NCI-H2029 treated with DMSO at 0.1 percent for 48 hours (cell line): ENCODE data around the gene KIAA0319L.
"Not testable (repeated sequence)": the region's sequence is repeated elsewhere in the genome, so short reads cannot be mapped to it uniquely, and the experiment has no call there.

ENCODE experiments used
- DNase-seq: peaks from one replicate; lab custom pipeline; 2025; lab: John Stamatoyannopoulos, UW

Gene KIAA0319L

DNA sequence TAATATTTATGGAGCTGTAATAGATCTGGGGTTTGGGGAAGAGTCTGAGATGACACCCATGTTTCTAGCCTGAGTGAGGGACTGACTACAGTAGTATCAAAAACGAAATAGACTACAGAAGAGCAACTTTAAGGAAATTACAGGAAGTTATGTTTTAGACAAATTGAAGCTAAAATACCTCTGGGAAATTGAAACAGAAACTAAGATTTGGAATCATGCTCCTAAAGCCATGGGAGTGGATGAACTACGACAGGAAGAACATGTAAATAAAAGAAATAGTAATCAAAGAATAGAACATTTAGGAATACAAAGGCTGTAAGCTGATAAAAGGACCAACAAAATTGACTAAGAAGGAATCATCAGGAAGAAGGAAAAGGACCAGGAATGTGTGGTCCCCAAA is 68.9 kb downstream of the KIAA0319L start:
- DNase-seq = no peak

DNA sequence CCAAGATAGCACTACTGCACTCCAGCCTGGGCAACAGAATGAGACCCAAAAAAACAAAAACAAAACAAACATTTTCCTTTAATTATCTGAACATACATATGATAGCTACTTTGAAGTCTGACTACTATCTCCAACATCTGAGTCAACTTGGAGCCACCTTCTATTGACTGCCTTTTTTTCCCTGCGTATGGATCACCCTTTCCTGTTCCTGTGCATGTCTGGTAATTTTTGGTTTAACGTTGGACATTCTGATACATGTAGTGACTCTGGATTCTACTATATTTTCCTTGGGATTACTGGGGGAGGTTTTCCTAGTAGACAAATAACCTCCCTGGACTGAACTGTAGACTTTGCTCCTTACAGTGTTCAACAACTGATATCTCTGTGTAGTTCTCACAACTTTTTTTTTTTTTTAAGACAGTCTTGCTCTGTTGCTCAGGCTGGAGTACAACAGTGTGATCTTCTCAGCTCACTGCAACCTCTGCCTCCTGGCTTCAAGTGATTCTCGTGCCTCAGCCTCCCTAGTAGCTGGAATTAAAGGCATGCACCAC is 70.3 kb downstream of the KIAA0319L start:
- DNase-seq = no peak

DNA sequence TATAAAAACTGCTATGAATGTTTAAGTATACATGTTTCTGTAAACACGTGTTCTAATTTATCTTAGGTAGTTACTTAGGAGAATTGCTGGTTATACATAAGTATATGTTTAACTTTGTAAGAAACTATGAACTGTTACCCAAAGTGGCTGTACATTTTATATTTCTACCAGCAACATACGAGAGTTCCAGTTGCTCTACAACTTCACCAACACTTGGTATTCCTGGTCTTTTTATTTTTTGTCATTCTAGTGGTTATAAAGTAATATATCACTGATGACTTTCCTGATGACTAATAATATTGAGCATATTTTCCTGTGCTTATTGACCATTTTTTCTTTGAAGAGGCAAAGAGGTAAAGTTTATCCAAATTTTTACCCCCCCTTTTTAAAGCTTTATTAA is 76.0 kb downstream of the KIAA0319L start:
- DNase-seq = no peak

DNA sequence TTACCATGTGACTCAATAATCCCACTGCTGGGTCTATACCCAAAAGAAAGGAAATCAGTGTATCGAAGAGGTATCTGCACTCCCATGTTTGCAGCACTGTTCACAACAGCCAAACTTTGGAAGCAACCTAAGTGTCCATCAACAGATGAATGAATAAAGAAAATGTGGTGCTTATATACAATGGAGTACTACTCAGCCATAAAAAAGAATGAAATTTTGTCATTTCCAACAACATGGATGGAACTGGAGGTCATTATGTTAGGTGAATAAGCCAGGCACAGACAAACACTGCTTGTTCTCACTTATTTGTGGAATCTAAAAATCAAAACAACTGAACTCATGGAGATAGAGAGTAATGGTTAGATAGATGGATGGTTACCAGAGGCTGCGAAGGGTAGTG is 79.3 kb downstream of the KIAA0319L start:
- DNase-seq = no peak

DNA sequence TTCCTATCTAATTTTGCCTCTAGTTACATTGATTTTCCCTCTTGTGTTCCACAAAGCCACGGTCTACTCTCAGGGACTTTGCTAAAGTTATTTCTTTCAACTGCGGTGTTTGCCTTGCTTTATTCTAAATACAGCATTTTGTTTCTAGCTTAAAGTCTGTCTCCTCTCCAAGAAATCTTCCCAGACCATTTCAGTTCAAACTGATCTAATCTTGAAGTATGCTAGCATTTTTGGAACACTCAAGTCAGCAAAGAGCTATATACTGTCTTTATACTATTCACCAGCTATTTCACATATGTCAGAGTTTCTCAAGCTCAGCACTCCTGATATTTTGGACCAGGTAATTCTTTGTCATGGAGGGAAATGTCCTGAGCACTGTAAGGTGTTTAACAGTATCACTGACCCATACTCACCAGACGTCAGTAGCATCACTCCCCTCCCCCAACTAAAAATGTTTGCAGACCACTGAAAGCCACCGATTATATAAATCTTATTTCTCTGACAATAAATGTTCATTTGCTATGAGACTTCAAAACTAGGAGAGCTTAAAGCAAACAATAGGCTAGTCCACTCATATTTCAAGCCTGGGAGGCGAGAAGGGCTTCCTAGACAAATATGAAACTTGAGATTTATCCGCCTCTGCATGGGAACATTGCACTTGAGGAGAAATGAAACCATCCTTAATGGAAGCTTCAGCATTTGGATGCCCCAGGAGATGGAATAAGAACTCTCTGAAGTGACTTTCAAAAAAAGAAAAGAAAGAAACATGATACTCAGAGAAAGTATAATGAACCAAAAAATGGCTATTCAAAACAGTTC is 81.1 kb downstream of the KIAA0319L start:
- DNase-seq = peak; percentile 54

DNA sequence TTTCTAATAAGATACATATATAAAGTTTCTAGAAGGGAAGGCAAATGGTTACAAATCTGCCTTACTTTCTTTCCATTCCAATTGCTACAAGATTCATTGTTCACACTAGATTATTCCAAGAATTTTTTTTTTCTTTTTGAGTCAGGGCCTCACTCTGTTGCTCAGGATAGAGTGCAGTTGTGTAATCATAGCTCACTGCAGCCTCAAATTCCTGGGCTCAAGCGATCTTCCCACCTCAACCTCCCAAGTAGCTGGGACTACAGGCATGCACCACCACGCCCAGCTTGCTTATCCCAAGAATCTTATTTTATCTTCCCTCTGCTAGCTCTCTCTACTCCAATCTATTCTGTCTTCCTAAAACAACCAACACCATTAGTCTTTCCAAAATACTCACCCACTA is 81.8 kb downstream of the KIAA0319L start:
- DNase-seq = no peak

DNA sequence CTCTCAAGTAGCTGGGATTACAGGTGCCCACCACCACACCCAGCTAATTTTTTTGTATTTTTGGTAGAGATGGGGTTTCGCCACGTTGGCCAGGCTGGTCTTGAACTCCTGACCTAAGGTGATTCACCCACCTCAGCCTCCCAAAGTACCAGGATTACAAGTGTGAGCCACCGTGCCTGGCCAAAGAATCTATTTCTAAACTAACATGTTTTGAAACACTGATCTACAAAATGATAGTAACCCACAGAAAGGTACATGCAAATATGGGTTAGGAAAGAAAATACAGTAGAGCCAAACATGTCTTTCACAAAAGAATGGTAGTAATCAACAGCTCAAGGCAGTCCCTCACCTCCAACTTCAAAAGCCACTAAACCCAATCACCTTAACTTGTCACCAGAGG is 84.0 kb downstream of the KIAA0319L start:
- not testable (repeated sequence) for DNase-seq

DNA sequence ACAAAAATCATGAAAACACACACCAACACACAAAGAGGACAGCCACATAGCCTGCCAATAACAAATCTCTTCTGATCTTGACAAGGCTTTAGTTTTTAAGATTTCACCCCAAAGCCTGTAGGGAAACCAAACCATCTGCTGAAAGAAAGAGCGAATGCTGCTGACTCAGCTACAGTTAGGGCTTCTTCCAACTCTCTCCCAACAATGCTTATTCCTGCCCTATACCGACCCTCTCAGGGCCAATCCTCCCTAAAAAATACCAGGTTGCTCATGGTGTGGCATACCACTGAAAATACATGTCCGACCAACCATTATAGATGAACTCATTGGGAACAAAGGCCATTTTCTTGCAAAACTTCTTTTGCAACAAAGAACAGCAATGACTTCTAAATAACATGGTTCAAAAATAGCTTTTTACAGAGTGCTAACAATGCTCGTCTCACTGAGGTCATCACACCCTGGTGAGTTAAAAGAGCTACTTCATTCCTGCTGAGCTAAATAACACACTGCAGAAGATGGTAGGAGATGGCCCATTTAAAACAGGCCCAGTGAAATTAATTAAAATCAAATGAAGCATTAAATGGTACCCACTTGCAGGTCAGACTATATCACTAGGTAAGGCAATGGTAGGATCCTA is 86.1 kb downstream of the KIAA0319L start:
- no peak for DNase-seq

DNA sequence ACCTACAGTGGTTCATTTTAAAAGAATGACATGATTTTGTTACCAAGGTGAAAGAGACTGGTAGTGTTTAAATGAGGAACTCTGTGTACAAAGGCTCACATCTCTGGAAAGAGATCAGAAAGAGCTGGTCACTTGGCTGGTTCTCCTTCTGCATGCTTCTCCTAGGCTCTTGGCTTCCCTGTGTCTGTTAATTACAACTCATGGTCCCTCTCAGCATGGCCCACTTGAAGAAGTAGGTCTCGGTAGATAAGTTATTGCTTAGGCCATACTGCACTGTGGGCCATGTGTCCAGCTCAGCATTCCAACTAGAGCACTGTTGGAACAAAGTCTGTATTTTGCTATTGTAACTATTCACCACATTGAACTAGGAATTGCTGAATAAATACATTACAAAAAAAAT is 91.1 kb downstream of the KIAA0319L start:
- DNase-seq = no peak

DNA sequence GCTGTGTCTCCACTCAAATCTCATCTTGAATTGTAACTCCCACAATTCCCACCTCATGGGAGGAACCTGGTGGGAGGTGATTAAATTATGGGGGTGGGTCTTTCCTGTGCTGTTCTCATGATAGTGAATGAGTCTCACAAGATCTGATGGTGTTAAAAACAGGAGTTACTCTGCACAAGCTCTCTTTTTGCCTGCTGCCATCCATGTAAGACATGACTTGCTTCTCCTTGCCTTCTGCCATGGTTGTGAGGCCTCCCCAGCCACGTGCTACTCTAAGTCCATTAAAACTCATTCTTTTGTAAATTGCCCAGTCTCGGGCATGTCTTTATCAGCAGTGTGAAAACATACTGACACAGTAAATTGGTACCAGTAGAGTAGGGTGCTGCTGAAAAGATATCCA is 93.5 kb downstream of the KIAA0319L start:
- DNase-seq = not testable (repeated sequence)

DNA sequence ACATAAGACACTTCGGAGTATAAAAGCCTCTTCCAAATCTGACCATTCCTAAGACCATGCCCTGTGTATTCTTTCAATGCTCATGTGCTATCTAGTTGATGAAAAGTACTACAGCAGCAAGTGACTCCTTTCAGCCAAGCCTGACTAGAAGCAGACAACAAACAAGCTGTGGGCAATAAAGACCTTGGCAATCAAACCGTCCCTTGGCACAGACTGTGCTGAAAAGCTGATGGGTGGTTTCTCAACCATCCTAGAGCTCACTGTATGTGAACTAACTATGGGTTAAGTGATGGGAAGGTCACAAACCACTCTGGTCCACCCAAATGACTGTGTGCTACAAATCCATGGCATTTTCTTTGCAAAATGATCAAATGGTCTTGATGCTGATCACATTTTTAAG is 94.0 kb downstream of the KIAA0319L start:
- DNase-seq = no peak

DNA sequence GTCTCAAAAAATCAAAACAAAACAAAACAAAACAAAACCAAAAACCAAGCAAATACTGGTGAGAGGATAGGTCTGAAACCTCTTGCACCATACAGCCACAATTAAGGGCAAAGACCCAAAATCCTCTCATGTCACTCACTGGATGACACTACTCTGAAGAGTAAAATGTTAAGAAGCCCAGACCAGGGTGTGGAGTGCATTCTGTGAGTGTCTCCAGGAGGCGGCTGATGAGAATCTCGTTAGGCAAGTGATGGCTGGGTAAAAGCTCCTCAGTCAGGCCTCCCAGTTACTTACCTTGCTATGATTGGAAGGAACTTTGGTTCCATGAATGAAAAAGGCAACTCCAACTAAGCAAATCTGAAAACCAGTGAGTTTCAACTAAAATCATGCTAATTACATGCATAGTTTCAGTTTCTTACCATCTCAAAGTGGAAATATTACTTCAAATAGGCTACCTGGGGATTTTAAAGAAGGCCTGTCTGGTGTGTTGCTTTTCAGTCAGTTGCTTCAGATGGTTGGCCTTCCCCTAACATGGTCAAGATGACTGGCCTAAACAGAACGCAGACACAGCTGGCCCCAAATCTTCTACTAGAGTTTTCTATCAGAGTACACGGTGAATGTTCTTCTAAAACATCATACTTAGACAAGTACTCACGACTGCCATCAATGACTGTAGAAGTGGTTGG is 95.1 kb downstream of the KIAA0319L start:
- DNase-seq = no peak

DNA sequence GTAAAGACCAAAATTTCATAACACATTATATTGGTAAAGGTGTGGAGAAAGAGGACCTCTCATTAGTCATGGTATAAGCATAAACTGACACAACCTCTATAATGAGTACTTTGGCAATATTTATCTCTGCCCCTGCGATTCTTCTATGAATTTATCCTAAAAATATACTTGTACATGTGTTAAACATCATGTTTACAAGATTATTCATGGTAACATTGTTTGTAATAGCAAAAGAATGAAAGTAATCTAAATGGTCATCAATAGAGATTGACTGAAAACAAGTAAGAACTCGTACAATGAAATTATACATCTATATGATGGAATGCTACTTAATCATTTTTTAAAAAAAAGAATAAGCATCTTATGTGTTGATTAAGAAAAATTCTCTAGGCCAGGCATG is 96.4 kb downstream of the KIAA0319L start:
- no peak for DNase-seq

DNA sequence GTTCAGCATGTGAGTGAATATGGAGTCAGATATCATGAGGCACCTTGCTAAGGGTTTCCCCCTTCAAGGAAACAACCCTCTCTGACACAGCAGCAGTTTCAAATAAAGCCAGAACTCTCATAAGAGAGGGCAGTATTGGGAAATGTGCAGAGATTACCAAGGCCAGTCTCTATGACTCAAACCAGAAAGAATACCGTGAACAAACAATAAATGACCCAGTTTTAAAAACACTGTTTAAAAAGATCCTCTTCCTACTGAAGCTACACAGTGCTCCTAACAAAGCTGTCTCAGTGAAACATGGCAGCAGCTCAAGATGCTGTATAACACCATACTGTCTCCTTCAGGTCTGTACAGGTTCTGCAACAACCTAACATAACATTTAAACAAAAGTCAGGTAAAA is 102.6 kb downstream of the KIAA0319L start:
- no peak for DNase-seq

DNA sequence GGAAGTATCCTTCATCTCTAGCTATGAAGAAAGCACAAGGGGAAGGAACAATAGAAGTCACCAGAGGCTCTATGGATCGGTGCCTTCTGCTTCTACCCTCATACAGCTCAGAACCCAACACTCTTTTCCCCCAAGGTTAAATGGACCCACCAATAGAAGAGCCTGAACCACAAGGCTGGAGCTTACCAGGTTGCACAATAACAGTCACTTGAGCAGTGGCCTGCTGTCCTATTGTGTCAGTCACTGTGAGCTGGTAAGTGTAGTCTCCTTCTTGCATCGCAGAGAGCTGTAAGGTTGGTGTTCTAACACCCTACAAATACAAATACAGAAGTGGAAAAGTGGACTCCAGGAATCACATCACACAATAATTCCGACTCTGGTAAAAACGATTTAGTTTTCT is 103.0 kb downstream of the KIAA0319L start:
- no peak for DNase-seq

DNA sequence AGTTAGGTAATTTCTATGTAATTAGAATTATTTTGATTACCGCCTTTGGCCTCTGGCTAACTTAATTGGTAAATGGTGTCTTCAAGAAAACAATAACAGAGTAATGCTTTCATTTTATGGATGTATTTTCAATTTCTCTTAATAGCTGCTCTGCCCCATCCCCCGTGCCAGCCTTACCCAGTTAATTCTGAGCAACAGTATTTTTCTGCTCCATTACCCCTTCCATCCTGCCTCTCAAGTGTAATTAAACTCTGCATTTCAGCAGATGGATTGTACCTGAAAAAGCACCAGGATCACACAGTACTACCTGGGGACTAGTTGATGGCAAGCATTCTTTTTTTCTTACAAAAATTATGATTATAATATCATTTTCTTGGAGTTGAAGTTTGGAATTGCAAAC is 104.2 kb downstream of the KIAA0319L start:
- no peak for DNase-seq

DNA sequence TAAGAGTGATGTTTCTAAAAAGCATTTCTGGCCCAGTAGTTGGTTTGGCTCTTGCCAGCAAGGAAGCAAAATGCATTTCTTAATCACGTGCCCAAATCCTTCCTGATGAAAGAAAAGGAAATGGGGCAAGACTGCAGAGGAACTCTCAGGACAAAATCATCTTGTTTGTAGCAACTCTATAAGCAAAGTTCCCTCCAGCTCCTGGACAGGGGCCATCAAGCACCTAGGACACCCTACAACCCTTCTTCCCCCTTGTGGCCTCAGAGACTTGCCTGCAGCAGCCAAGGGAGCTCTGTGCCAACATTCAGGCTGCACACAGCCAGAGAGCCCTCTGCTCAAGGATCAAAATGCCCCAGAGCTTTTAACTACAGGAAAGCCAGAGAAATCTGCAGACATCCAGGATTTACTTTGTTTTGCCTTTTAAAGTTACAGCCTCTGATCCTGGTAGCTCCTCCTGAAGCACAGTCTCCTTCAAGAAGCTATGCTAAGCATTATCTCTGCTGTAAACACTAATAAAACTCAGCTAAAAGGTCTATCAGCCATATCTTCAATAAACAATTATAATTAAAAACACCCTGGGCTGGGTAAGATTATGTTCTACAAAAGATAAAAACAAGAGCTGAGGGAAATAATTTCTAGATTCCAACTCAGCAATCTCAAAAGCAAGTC is 105.0 kb downstream of the KIAA0319L start:
- DNase-seq = no peak

DNA sequence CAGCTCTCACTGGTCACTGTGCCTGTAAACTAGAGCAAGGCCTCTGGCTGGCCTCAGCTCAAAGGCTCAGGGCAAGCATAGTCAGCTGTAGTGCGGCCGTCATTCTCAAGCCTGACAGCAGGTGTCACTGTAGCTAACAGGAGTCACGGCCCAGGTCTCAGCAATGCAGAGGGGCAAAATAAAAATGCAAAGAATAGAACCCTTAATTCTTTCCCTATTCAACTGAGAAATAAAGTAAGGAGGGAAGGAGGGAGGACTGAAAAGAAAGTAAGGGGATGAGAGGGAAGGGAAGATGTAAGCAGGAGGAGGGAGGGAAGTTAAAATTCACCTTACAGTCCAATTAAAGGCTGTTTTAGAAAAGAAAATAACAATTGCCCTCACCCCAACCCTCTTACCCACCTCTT is 106.1 kb downstream of the KIAA0319L start:
- DNase-seq = peak; percentile 18

DNA sequence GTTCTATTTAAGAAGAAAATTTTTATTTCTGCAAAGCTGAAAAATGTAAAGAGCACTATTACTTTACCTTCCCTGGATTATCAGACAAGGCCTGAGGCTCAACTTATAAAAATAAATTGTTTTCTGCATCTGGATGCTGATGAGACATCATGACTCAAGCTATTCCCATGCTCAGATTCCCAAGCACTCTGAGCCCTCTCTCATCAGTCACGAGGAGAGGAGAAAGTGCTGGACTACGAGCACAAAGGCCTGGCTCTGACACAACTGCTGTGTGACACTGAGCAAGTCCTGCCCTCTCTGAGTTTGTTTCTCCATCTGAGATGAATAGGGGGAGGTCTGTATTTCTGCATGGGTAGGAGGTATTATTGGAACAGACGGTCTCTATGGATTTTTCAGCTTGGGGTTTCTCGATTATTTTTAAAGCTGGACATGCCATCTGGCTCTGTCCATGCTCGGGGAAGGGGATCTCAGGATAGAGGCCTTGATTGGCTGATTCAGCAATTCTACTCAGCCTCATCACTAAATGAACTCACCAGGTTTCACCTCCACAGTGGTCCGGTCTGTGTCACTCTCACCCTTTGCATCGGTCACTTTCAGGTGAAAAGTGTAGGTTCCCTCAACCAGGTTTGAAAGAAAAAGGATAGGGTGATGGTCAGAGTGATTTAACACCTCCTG is 107.7 kb downstream of the KIAA0319L start:
- DNase-seq = no peak

DNA sequence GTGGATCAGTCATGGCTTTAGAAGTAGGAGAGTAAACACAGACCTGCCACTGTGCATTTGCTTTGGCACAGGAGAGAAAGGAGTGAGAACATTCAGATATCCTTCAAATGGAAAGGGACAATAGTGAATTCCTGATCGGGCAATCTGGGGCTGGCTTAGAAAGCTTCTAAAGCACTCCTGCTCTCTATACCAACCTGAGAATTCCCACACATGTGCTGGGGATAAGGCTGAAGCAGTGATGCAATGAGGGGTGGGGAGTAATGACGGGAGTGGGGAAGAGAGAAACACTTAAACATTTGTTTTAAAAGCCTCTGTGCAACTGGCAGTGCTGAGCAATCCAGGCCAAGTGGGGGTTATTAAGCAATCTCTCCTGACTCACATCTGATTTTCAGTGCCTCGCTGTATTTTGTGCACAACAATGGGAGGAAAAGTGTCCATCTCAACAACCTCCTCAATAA is 108.8 kb downstream of the KIAA0319L start:
- peak; percentile 39 for DNase-seq

DNA sequence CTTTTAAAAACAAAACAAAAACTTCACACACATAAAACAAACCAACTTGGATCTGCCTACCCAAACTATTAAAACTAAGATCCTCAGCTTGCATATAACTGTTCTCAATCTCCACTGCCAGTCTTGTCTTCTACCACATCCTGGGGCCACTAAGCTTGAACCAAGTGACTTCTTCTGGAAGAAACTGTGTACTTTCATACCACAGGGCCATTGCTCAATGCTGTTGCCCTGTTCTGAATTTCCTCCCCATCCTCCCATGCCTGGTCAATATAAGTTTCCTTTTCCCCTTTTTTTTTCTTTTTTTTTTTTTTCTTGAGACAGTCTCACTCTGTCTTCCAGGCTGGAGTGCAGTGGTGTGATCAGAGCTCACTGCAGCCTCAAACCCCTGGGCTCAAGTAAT is 109.9 kb downstream of the KIAA0319L start:
- DNase-seq = no peak

DNA sequence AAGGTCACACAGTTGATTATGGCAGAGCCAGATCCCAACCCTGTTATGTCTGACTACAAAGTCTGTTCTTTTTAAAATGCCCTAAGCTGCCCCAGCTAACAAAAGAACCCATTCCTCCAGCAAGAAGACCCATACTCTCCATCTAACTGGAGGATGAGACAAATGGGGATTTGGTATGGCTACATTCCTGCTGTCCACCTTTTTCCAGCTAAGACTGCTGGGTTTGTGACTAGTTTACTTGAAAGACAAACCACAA is 112.8 kb downstream of the KIAA0319L start:
- no peak for DNase-seq
